ENCODE results near the gene ATF3. TPM values are rescaled to one million over a fixed set of nuclear protein-coding genes. Genes with fewer than 3 reads are reported as not detected.

The ATF3 gene
- total and polyA plus RNA-seq, 2 of the 4 experiments (the other 2 are of a cell fraction), result 9.9 to 12.3 TPM

- Histone ChIP-seq H3K27ac (ENCODE audit: insufficient read depth, low read length) (no peak overlapping the region), H3K14ac (replicated peaks; ENCODE audit: low read depth, low read length) (no peak overlapping the region), H3K56ac (ENCODE audit: extremely low read depth, insufficient read depth, low read length) (no peak overlapping the region), H2BK20ac (ENCODE audit: low read depth, low read length) (no peak overlapping the region), H3K4ac (ENCODE audit: low read depth, low read length) (no peak overlapping the region), H4K5ac (ENCODE audit: low read depth, low read length) (no peak overlapping the region), H3K4me3 (ENCODE audit: insufficient read depth, low read depth, low read length) (no peak overlapping the region), H2BK15ac (ENCODE audit: low read depth, low read length) (no peak overlapping the region), H4K8ac (ENCODE audit: low read depth in 2 of 2, low read length in 2 of 2) (no peak overlapping the region), H3K9me3 (ENCODE audit: control insufficient read depth, insufficient read depth, low read length) (no peaks in the 10 kb centered on the region), H4K91ac (ENCODE audit: insufficient read depth, low read depth, low read length) (no peak overlapping the region), H3K9me1 (ENCODE audit: insufficient read depth, low read length) (peaks cover 13% of the 10 kb centered on the region; the same call in 1 of the 2 replicates), H2AFZ (replicated peaks; ENCODE audit: low read length, poor library complexity) (no peak overlapping the region), H3K9ac (ENCODE audit: low read depth, low read length) (no peak overlapping the region), H3K36me3 (ENCODE audit: control insufficient read depth, insufficient read depth, low read length) (peaks cover 45% of the 10 kb centered on the region), H3K27me3 (ENCODE audit: control insufficient read depth, insufficient read depth, low read length) (no peaks in the 10 kb centered on the region), H3K18ac (ENCODE audit: low read depth, low read length) (no peak overlapping the region), H2AK9ac (replicated peaks; ENCODE audit: low read depth, low read length, poor library complexity) (no peak overlapping the region), H3K79me1 (ENCODE audit: low read depth in 1 of 2, low read length in 2 of 2) (peaks cover 20 to 62% of the 10 kb centered on the region in 2 experiments), H2BK5ac (ENCODE audit: low read depth, low read length, poor library complexity, severe bottlenecking) (no peak overlapping the region), H3K4me2 (ENCODE audit: low read depth, low read length) (no peak overlapping the region), H4K20me1 (ENCODE audit: insufficient read depth, low read length) (peaks cover 11% of the 10 kb centered on the region; the same call in 1 of the 2 replicates), H2BK120ac (ENCODE audit: low read depth, low read length) (no peak overlapping the region), H2AK5ac (ENCODE audit: low read depth, low read length) (no peak overlapping the region), H3K23ac (ENCODE audit: low read depth, low read length) (no peak overlapping the region), H3K4me1 (ENCODE audit: control insufficient read depth, insufficient read depth, low read length) (peaks cover 9% of the 10 kb centered on the region)
- dilution Hi-C loops (cut with HindIII; ENCODE audit: low sequenced_read_pairs, unreplicated experiment), result no loop called here
- ATAC-seq (ENCODE audit: low read depth) (no peak), DNase-seq (no peak)
- BruUV-seq (replicated peaks), result no TSS peak
- ChIA-PET CTCF (interaction anchor here (0.6 kb wide), 1 partner anchor 1235 kb away, joined by 4 read pairs; no protein-coding TSS in a partner anchor), POLR2A (ENCODE audit: unreplicated experiment) (no interaction called here)
- TF ChIP-seq RAD21 (IDR thresholded peaks at IDR 0.05; ENCODE audit: low read length), result no peak
- TF ChIP-seq ELK1 (IDR thresholded peaks at IDR 0.05; ENCODE audit: borderline replicate concordance, low read depth, low read length), result no peak
- TF ChIP-seq CEBPB (IDR thresholded peaks at IDR 0.05; ENCODE audit: low read depth, low read length), result no peak
- TF ChIP-seq, protein P1, sequence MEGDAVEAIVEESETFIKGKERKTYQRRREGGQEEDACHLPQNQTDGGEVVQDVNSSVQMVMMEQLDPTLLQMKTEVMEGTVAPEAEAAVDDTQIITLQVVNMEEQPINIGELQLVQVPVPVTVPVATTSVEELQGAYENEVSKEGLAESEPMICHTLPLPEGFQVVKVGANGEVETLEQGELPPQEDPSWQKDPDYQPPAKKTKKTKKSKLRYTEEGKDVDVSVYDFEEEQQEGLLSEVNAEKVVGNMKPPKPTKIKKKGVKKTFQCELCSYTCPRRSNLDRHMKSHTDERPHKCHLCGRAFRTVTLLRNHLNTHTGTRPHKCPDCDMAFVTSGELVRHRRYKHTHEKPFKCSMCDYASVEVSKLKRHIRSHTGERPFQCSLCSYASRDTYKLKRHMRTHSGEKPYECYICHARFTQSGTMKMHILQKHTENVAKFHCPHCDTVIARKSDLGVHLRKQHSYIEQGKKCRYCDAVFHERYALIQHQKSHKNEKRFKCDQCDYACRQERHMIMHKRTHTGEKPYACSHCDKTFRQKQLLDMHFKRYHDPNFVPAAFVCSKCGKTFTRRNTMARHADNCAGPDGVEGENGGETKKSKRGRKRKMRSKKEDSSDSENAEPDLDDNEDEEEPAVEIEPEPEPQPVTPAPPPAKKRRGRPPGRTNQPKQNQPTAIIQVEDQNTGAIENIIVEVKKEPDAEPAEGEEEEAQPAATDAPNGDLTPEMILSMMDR (conservative IDR thresholded peaks at IDR 0.05; ENCODE audit: low read depth, low read length), result no peak
- TF ChIP-seq BHLHE40 (IDR thresholded peaks at IDR 0.05; ENCODE audit: low read depth, low read length), result no peak
- no peak for TF ChIP-seq RCOR1 (IDR thresholded peaks at IDR 0.05; ENCODE audit: insufficient replicate concordance, low read length)
- TF ChIP-seq RFX5 (IDR thresholded peaks at IDR 0.05; ENCODE audit: low read depth, low read length), result no peak
- no peak for TF ChIP-seq MAFK (IDR thresholded peaks at IDR 0.05; ENCODE audit: low read depth, low read length)
- no CpG with 5 or more reads among the region's 9 CpGs for WGBS, 2 experiments (ENCODE audit: extremely low coverage in 2 of 2, insufficient read length in 1 of 2)
- in situ Hi-C loops (cut with MboI; ENCODE audit: low sequenced_read_pairs), result no loop called here
- intact Hi-C loops (cut with micrococcal nuclease), result loop anchor here (10.0 kb wide), 1 partner anchor 380 kb away; no protein-coding TSS in a partner anchor
These were observed 6.6 kb downstream of the ATF3 start for GRCh38 chr1:212615201-212615470.
